PC-3 (cell line): Measurements from ENCODE around the gene NPR2.

Experiments used
- CTCF ChIP-seq: fragments of 300-600 bp; sonication (generic); conservative IDR thresholded peaks from 2 replicates; pipeline ENCODE4 v1.5.1; 2017; ENCODE audit warnings: antibody characterized with exemption, low read depth, mild to moderate bottlenecking, low read length
- EZH2 ChIP-seq: fragments of 300-600 bp; sonication (generic); IDR thresholded peaks from one replicate; pipeline ENCODE4 v1.6.1; 2017; ENCODE audit warnings: antibody characterized with exemption, mild to moderate bottlenecking, low read length; ENCODE audit not compliant: unreplicated experiment
- EZH2phosphoT487 ChIP-seq: fragments of 300-600 bp; sonication (generic); IDR thresholded peaks from 2 replicates; pipeline ENCODE4 v1.6.1; 2018; ENCODE audit warnings: mild to moderate bottlenecking, antibody characterized with exemption, low read length, borderline replicate concordance

GRCh38 chr9:35792024-35792813, 828 bp downstream of the NPR2 start:
- no peak for TF ChIP-seq EZH2
- TF ChIP-seq CTCF, result no peak
- no peak for TF ChIP-seq EZH2phosphoT487
